H9 (cell line): Measurements from ENCODE around the gene ATP2B2. TPM values are rescaled to one million over a fixed set of nuclear protein-coding genes. Genes with fewer than 3 reads are reported as not detected.

Experiments used
- DNase-seq: peaks from one replicate; pipeline ENCODE4 v3.0.0-alpha.2; 2017
- H2AFZ ChIP-seq: one replicate; pipeline ENCODE4 v1.6.1; 2013; ENCODE audit warnings: mild to moderate bottlenecking, low read length, control low read depth, moderate library complexity
- H2AK5ac ChIP-seq: 2 replicates; pipeline ENCODE4 v1.6.1; 2013; ENCODE audit warnings: low read length, control low read depth, mixed read lengths; ENCODE audit not compliant: insufficient read length
- H2BK120ac ChIP-seq: one replicate; pipeline ENCODE4 v1.6.1; 2013; ENCODE audit warnings: low read depth, mild to moderate bottlenecking, low read length, control low read depth, inconsistent platforms; ENCODE audit not compliant: poor library complexity, severe bottlenecking
- H2BK12ac ChIP-seq: 2 replicates; pipeline ENCODE4 v1.6.1; 2013; ENCODE audit warnings: low read length, control low read depth, mixed read lengths, low read depth; ENCODE audit not compliant: insufficient read length
- H2BK15ac ChIP-seq: 2 replicates; pipeline ENCODE4 v1.6.1; 2013; ENCODE audit warnings: low read depth, low read length, control low read depth
- H2BK20ac ChIP-seq: one replicate; pipeline ENCODE4 v1.6.1; 2013; ENCODE audit warnings: low read depth, mild to moderate bottlenecking, low read length, control low read depth, inconsistent platforms; ENCODE audit not compliant: poor library complexity, severe bottlenecking
- H2BK5ac ChIP-seq: 2 replicates; pipeline ENCODE4 v1.6.1; 2013; ENCODE audit warnings: low read length, control low read depth, mixed read lengths; ENCODE audit not compliant: insufficient read length
- H3K14ac ChIP-seq: 2 replicates; pipeline ENCODE4 v1.6.1; 2013; ENCODE audit warnings: low read length, control low read depth; ENCODE audit not compliant: insufficient read depth
- H3K18ac ChIP-seq: 2 replicates; pipeline ENCODE4 v1.6.1; 2013; ENCODE audit warnings: low read depth, mild to moderate bottlenecking, mixed read lengths, low read length, control low read depth; ENCODE audit not compliant: insufficient read length
- H3K23ac ChIP-seq: 2 replicates; pipeline ENCODE4 v1.6.1; 2013; ENCODE audit warnings: low read length, control low read depth, mixed read lengths, low read depth; ENCODE audit not compliant: insufficient read length
- H3K23me2 ChIP-seq: 2 replicates; pipeline ENCODE4 v1.6.1; 2013; ENCODE audit warnings: low read depth, mild to moderate bottlenecking, mixed read lengths, low read length, control low read depth; ENCODE audit not compliant: insufficient read length, poor library complexity, severe bottlenecking
- H3K27ac ChIP-seq: 2 replicates; pipeline ENCODE4 v1.5.1; 2013; ENCODE audit warnings: low read length, control low read depth, mixed read lengths, low read depth; ENCODE audit not compliant: insufficient read length
- H3K27me3 ChIP-seq: 2 replicates; pipeline ENCODE4 v1.6.1; 2013; ENCODE audit warnings: low read length, control low read depth, inconsistent platforms; ENCODE audit not compliant: insufficient read depth
- H3K4ac ChIP-seq: 2 replicates; pipeline ENCODE4 v1.6.1; 2013; ENCODE audit warnings: low read depth, mild to moderate bottlenecking, control low read depth, inconsistent platforms, low read length, moderate library complexity
- H3K4me1 ChIP-seq: 2 replicates; pipeline ENCODE4 v1.6.1; 2013; ENCODE audit warnings: low read length, control low read depth, inconsistent platforms; ENCODE audit not compliant: insufficient read depth
- H3K4me2 ChIP-seq: 2 replicates; pipeline ENCODE4 v1.6.1; 2013; ENCODE audit warnings: low read length, control low read depth, mixed read lengths; ENCODE audit not compliant: insufficient read length, insufficient read depth
- H3K56ac ChIP-seq: 2 replicates; pipeline ENCODE4 v1.6.1; 2013; ENCODE audit warnings: low read depth, mild to moderate bottlenecking, mixed read lengths, low read length, control low read depth; ENCODE audit not compliant: insufficient read length
- H3K79me1 ChIP-seq: 2 replicates; pipeline ENCODE4 v1.6.1; 2013; ENCODE audit warnings: low read depth, mild to moderate bottlenecking, moderate library complexity, low read length, control low read depth, inconsistent platforms; ENCODE audit not compliant: insufficient read depth, poor library complexity, severe bottlenecking
- H3K79me2 ChIP-seq: 2 replicates; pipeline ENCODE4 v1.6.1; 2013; ENCODE audit warnings: low read length, control low read depth, inconsistent platforms; ENCODE audit not compliant: insufficient read depth
- H3K9ac ChIP-seq: 2 replicates; pipeline ENCODE4 v1.6.1; 2013; ENCODE audit warnings: low read length, control low read depth, mixed read lengths; ENCODE audit not compliant: insufficient read length; ENCODE audit errors: extremely low read depth
- H3K9me3 ChIP-seq: one replicate; pipeline ENCODE4 v1.6.1; 2013; ENCODE audit warnings: low read depth, low read length, inconsistent platforms; ENCODE audit not compliant: control insufficient read depth
- H3T11ph ChIP-seq: one replicate; pipeline ENCODE4 v1.6.1; 2013; ENCODE audit warnings: mild to moderate bottlenecking, low read length, control low read depth, inconsistent platforms
- H4K20me1 ChIP-seq: one replicate; pipeline ENCODE4 v1.6.1; 2013; ENCODE audit not compliant: control insufficient read depth, insufficient read length, insufficient read depth
- H4K5ac ChIP-seq: 2 replicates; pipeline ENCODE4 v1.6.1; 2013; ENCODE audit warnings: low read depth, mild to moderate bottlenecking, mixed read lengths, low read length, control low read depth; ENCODE audit not compliant: insufficient read length
- H4K8ac ChIP-seq: replicated peaks from 2 replicates; pipeline ENCODE4 v1.6.1; 2013; ENCODE audit warnings: low read length, control low read depth, mixed read lengths, low read depth; ENCODE audit not compliant: insufficient read length
- H4K91ac ChIP-seq: 2 replicates; pipeline ENCODE4 v1.6.1; 2013; ENCODE audit warnings: low read depth, mild to moderate bottlenecking, moderate library complexity, mixed read lengths, low read length, control low read depth; ENCODE audit not compliant: insufficient read length
- H3K27ac Mint-ChIP-seq, 3 experiments: 2 replicates in 2 of 3; 3 replicates in 1 of 3; pipeline ENCODE4 v1.8.0; 2020 to 2021; ENCODE audit warnings: mixed read lengths in 3 of 3, mild to moderate bottlenecking in 1 of 3, moderate library complexity in 1 of 3
- H3K27me3 Mint-ChIP-seq: 2 replicates; pipeline ENCODE4 v1.8.0; 2021; ENCODE audit warnings: low read depth, mild to moderate bottlenecking, moderate library complexity, mixed read lengths
- H3K36me3 Mint-ChIP-seq, 3 experiments: 2 replicates in 2 of 3; 3 replicates in 1 of 3; pipeline ENCODE4 v1.8.0; 2020 to 2021; ENCODE audit warnings: low read depth in 3 of 3, mixed read lengths in 3 of 3; ENCODE audit not compliant: insufficient read depth in 1 of 3
- H3K4me1 Mint-ChIP-seq, 2 experiments: 2 replicates each; pipeline ENCODE4 v1.8.0; 2020; ENCODE audit warnings: mixed read lengths in 2 of 2
- H3K4me3 Mint-ChIP-seq, 2 experiments: 2 replicates in 1 of 2; 3 replicates in 1 of 2; pipeline ENCODE4 v1.8.0; 2020 to 2021; ENCODE audit warnings: mild to moderate bottlenecking in 2 of 2, mixed read lengths in 2 of 2, moderate library complexity in 1 of 2
- H3K9me3 Mint-ChIP-seq, 2 experiments: 2 replicates in 1 of 2; 3 replicates in 1 of 2; pipeline ENCODE4 v1.8.0; 2020; ENCODE audit warnings: mild to moderate bottlenecking in 2 of 2, mixed read lengths in 2 of 2, moderate library complexity in 1 of 2
- CTCF ChIP-seq: fragments of 200-600 bp; sonication (generic); conservative IDR thresholded peaks from 3 replicates; pipeline ENCODE4 v1.8.0; 2021; ENCODE audit warnings: antibody characterized with exemption, mild to moderate bottlenecking
- WGBS: extraction: QIAGEN DNeasy Blood & Tissue Kit; methylation state at CpG from one replicate; pipeline ENCODE4 v1.1.7; 2013; ENCODE audit warnings: missing lambda C conversion rate, low lambda C conversion rate, mixed read lengths; ENCODE audit not compliant: insufficient read length; ENCODE audit errors: extremely low coverage; 5-methylcytosine and 5-hydroxymethylcytosine counted together
- total RNA-seq: library from RNA; stranded (reverse); gene quantifications from 2 replicates; pipeline ENCODE4 v1.2.1, GENCODE V29; 2021

ATP2B2 gene
- total RNA-seq, 1 experiment from 2014 or later, result 0.33 TPM

GRCh38 chr3:10501664-10502052, 3.7 kb downstream of the ATP2B2 start:
- no CpG with 5 or more reads among the region's 3 CpGs for WGBS
- Histone ChIP-seq H2AK5ac (no peak overlapping the region), H3K4me2 (no peak overlapping the region), H4K8ac (no peak overlapping the region), H3T11ph (no peak overlapping the region), H3K18ac (no peak overlapping the region), H3K4ac (no peak overlapping the region), H4K91ac (no peak overlapping the region), H3K56ac (no peak overlapping the region), H3K79me2 (no peaks in the 10 kb centered on the region), H3K9me3 (no peaks in the 10 kb centered on the region), H4K20me1 (no peaks in the 10 kb centered on the region), H3K23me2 (peaks cover 10% of the 10 kb centered on the region), H3K27ac (no peak overlapping the region), H2BK12ac (no peak overlapping the region), H3K79me1 (no peaks in the 10 kb centered on the region), H2BK20ac (no peak overlapping the region), H3K4me1 (no peaks in the 10 kb centered on the region; the same call in 1 of the 2 replicates), H3K9ac (no peak overlapping the region), H4K5ac (no peak overlapping the region), H3K27me3 (no peaks in the 10 kb centered on the region), H2BK120ac (no peak overlapping the region), H3K23ac (no peak overlapping the region), H2BK15ac (no peak overlapping the region), H2AFZ (no peak overlapping the region), H2BK5ac (no peak overlapping the region), H3K14ac (no peak overlapping the region)
- no peak overlapping the region for H3K27ac Mint-ChIP-seq
- no peak for TF ChIP-seq CTCF
- no peak for DNase-seq
- H3K4me3 Mint-ChIP-seq, result no peak overlapping the region
- no peaks in the 10 kb centered on the region for H3K36me3 Mint-ChIP-seq
- H3K27me3 Mint-ChIP-seq, result peaks cover 22% of the 10 kb centered on the region
- peaks cover 4 to 10% of the 10 kb centered on the region in 2 experiments for H3K4me1 Mint-ChIP-seq
- no peaks in the 10 kb centered on the region for H3K9me3 Mint-ChIP-seq
